Renal cortical epithelial cell (primary cell): ENCODE measurements around the gene TMEM242. TPM values are rescaled to one million over a fixed set of nuclear protein-coding genes. Genes with fewer than 3 reads are reported as not detected.
A peak's percentile ranks its signal among the peaks of the same experiment; 100 is the strongest.
"Not testable (repeated sequence)": the region's sequence is repeated elsewhere in the genome, so short reads cannot be mapped to it uniquely, and the experiment has no call there.

Experiments used
- DNase-seq: peaks from one replicate; pipeline ENCODE4 v3.0.0-alpha.2; 2011; ENCODE audit warnings: low read depth
- total RNA-seq: library from RNA; depleted of rRNA; stranded (reverse); fragments of >200 nt; gene quantifications from 2 replicates; pipeline ENCODE4 v1.2.3, GENCODE V29; 2014

Gene TMEM242
- total RNA-seq, 1 donor from 2014 or later = 8.6 TPM

DNA sequence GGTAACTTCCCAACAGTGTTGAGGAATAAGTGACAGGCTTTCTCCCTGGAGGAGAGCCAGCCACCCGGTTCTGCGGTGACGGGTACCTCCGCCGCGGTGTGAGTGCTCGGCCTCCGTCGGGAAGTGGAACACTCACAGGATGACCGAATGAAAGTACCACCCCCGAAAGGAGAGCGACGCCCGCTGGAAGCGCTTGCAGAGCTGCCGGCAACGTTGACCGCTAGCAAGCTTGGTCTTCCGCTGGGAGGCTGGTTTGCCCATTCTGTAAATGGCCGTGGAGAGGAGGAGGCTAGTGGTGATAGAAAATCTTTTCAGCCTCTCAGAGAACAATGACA lies 614 bp upstream of the TMEM242 start:
- peak; percentile 73 for DNase-seq

DNA sequence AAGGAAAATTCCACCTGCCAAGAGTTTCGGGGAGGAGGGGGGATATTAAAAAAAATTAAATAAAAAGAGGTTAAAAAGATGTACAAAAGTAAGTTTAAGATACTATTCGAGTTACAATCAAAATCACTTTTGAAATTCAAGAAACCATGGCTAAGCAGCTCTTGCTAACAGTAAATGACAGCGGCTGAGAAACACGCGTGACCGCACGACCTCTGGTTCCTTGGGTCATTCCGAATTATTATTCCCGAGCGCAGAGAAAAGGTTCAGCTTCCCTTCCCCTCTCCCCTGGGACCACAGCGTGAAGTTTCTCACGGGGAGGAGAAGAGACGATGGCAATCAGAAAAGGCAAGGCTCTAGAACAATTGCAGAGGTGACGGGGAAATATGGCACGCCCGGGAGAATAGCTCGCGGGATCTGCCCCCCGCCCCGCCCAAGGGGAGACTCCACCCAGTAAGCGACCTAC lies 496 bp downstream of the TMEM242 start:
- DNase-seq = no peak

- DNase-seq = peak; percentile 94
Observed at GRCh38 chr6:157316871-157317814, 6.2 kb downstream of the TMEM242 start.

GRCh38 chr6:157314705-157315321 lies 8.5 kb downstream of the TMEM242 start:
- DNase-seq = peak; percentile 85

- DNase-seq = no peak
Observed at GRCh38 chr6:157313531-157314467, 9.5 kb downstream of the TMEM242 start.

DNA sequence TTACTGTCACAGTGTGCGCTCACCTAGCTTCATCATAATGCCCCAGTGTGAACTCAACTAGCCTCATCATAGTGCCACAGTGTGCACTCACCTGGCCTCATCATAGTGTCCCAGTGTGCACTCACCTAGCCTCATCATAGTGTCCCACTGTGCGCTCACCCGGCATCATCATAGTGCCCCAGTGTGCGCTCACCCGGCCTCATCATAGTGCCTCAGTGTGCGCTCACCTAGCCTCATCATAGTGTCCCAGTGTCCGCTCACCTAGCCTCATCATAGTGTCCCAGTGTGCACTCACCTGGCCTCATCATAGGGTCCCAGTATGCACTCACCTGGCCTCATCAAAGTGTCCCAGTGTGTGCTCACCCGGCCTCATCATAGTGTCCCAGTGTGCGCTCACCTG lies 10.6 kb downstream of the TMEM242 start:
- DNase-seq = no peak

- not testable (repeated sequence) for DNase-seq
Observed at GRCh38 chr6:157310693-157311092, 12.6 kb downstream of the TMEM242 start.

DNA sequence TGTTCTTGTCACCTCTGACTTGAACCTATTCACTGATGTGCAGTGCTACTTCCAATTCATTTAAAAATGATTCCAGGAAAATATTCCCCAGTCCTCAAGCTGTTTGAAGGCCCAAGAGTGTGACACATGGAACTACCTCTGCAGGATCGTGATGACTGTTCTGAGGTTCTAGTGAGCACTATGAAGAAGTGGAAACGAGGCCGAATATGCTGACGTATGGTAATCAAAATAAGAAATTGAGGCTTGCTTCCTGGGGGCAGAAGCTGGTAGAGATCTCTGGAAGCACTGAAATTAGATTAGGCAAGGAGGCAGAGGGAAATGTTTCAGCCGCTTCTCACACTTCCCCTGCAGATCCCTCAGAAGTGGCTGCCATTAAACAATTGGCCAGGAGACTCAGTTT lies 15.7 kb downstream of the TMEM242 start:
- DNase-seq = no peak

- DNase-seq = no peak
Observed at GRCh38 chr6:157305670-157306653, 17.4 kb downstream of the TMEM242 start.

- DNase-seq = peak; percentile 54
Observed at GRCh38 chr6:157304899-157305663, 18.2 kb downstream of the TMEM242 start.

- DNase-seq = no peak
Observed at GRCh38 chr6:157302736-157303135, 20.6 kb downstream of the TMEM242 start.

GRCh38 chr6:157300436-157300835 lies 22.9 kb downstream of the TMEM242 start:
- DNase-seq = no peak

- no peak for DNase-seq
Observed at GRCh38 chr6:157300006-157300405, 23.3 kb downstream of the TMEM242 start.

- DNase-seq = no peak
Observed at GRCh38 chr6:157298216-157298724, 25.0 kb downstream of the TMEM242 start.

GRCh38 chr6:157294654-157295053 lies 28.7 kb downstream of the TMEM242 start:
- DNase-seq = no peak

- no peak for DNase-seq
Observed at GRCh38 chr6:157293780-157294179, 29.5 kb downstream of the TMEM242 start.

- DNase-seq = no peak
Observed at GRCh38 chr6:157292202-157292601, 31.1 kb downstream of the TMEM242 start.

GRCh38 chr6:157291356-157291755 lies 32.0 kb downstream of the TMEM242 start:
- no peak for DNase-seq

DNA sequence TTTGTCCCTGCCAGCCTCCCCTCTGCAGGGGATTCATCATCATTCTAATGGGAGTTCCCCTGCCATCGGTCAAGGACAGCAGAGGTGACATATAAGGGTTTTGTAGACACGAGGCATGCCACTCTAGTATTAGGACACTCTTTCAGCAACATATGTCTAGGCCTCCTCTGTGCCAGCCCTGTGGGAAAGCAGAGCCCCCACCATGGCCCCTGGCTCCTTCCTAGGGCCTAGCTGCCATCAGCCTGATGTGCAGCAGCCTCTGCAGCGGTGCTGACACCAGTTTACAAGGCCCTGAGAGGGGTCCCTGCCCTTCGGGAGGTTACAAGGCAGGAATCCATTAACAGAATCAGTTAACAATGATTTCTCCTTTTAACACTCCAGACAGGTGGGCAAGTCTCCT lies 32.5 kb downstream of the TMEM242 start:
- DNase-seq = no peak

- DNase-seq = no peak
Observed at GRCh38 chr6:157289764-157290163, 33.6 kb downstream of the TMEM242 start.
